Endothelial cell (in vitro differentiated cells): ENCODE data around the gene GALNT14. TPM values are rescaled to one million over a fixed set of nuclear protein-coding genes. Genes with fewer than 3 reads are reported as not detected.

Experiments used
- DNase-seq: peaks from one replicate; pipeline ENCODE4 v3.0.0; 2021; ENCODE audit warnings: low spot score
- H3K27ac Mint-ChIP-seq: one replicate; pipeline ENCODE4 v1.8.0; 2021; ENCODE audit warnings: mixed read lengths, inconsistent platforms; ENCODE audit not compliant: unreplicated experiment
- H3K27me3 Mint-ChIP-seq: one replicate; pipeline ENCODE4 v1.8.0; 2021; ENCODE audit warnings: mild to moderate bottlenecking, moderate library complexity, mixed read lengths, inconsistent platforms; ENCODE audit not compliant: unreplicated experiment
- H3K36me3 Mint-ChIP-seq: one replicate; pipeline ENCODE4 v1.8.0; 2021; ENCODE audit warnings: mild to moderate bottlenecking, low read depth, mixed read lengths, inconsistent platforms; ENCODE audit not compliant: unreplicated experiment
- H3K4me1 Mint-ChIP-seq: one replicate; pipeline ENCODE4 v1.8.0; 2021; ENCODE audit warnings: mild to moderate bottlenecking, mixed read lengths, inconsistent platforms; ENCODE audit not compliant: unreplicated experiment
- H3K4me3 Mint-ChIP-seq: one replicate; pipeline ENCODE4 v1.8.0; 2021; ENCODE audit warnings: mild to moderate bottlenecking, mixed read lengths, inconsistent platforms; ENCODE audit not compliant: unreplicated experiment
- H3K9me3 Mint-ChIP-seq: one replicate; pipeline ENCODE4 v1.8.0; 2021; ENCODE audit warnings: mixed read lengths, inconsistent platforms; ENCODE audit not compliant: unreplicated experiment
- total RNA-seq: library from RNA; stranded (reverse); fragmentation: NEBNext Ultra II Directional; extraction: Animal tissue kit (Norgen Biotek cat#: 25700); gene quantifications from one replicate; pipeline ENCODE4 v1.2.1, GENCODE V29; 2021; ENCODE audit not compliant: unreplicated experiment
- TF ChIP-seq, protein P1 (sequence below): fragments of 200-600 bp; sonication (generic); IDR thresholded peaks from one replicate; pipeline ENCODE4 v1.5.0; 2021; ENCODE audit warnings: antibody characterized with exemption; ENCODE audit not compliant: unreplicated experiment

The GALNT14 gene
- total RNA-seq, 1 donor from 2014 or later, result 16.8 TPM

DNA sequence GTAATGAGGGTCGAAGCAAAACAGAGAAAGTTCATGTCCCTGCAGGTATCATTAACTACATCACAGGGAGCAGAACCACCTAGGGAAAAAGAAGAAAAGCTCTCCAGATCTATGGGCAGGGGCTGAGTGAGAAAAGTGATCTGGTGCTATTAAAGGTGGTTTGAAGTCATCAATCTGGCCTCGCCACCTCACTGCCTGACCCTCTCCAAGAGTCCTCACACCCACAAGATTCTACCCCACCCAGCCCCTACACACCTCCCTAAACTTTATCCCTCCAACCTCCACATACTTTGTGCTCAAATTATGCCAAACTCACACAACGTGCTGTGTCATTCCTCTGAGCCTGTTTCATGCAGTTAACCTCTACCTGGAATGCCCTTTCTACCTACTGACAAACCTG is 2.2 kb downstream of the GALNT14 start:
- Mint-ChIP-seq H3K27ac (no peak overlapping the region), H3K36me3 (peaks cover 4% of the 10 kb centered on the region), H3K27me3 (peaks cover 8% of the 10 kb centered on the region), H3K4me1 (peaks cover 16% of the 10 kb centered on the region), H3K9me3 (no peaks in the 10 kb centered on the region), H3K4me3 (no peak overlapping the region)
- TF ChIP-seq, protein P1, sequence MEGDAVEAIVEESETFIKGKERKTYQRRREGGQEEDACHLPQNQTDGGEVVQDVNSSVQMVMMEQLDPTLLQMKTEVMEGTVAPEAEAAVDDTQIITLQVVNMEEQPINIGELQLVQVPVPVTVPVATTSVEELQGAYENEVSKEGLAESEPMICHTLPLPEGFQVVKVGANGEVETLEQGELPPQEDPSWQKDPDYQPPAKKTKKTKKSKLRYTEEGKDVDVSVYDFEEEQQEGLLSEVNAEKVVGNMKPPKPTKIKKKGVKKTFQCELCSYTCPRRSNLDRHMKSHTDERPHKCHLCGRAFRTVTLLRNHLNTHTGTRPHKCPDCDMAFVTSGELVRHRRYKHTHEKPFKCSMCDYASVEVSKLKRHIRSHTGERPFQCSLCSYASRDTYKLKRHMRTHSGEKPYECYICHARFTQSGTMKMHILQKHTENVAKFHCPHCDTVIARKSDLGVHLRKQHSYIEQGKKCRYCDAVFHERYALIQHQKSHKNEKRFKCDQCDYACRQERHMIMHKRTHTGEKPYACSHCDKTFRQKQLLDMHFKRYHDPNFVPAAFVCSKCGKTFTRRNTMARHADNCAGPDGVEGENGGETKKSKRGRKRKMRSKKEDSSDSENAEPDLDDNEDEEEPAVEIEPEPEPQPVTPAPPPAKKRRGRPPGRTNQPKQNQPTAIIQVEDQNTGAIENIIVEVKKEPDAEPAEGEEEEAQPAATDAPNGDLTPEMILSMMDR, result no peak
- DNase-seq, result no peak

DNA sequence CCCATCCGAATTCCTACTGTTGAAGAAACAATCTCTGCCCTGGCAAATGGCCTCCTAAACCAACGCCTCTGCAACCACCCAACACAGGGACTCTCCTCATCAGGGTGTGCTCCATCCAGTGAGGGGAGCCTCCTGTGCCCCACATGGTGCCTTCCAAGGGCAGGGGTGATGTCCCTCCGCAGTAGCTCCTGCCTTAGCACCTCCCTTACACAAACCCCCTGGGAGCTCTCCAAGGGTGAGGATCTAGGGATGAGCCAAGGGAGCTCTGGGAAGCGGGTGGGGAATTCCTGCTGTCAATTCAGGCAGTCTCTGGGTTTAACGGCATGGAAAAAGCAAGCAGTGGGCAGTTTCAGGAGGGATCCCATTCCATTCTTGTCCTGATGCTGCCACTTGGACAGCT is 3.8 kb downstream of the GALNT14 start:
- no peaks in the 10 kb centered on the region for H3K9me3 Mint-ChIP-seq
- H3K27ac Mint-ChIP-seq, result no peak overlapping the region
- peaks cover 4% of the 10 kb centered on the region for H3K36me3 Mint-ChIP-seq
- H3K27me3 Mint-ChIP-seq, result peaks cover 8% of the 10 kb centered on the region
- no peak overlapping the region for H3K4me3 Mint-ChIP-seq
- H3K4me1 Mint-ChIP-seq, result peaks cover 28% of the 10 kb centered on the region
- TF ChIP-seq, protein P1, result no peak
- no peak for DNase-seq

DNA sequence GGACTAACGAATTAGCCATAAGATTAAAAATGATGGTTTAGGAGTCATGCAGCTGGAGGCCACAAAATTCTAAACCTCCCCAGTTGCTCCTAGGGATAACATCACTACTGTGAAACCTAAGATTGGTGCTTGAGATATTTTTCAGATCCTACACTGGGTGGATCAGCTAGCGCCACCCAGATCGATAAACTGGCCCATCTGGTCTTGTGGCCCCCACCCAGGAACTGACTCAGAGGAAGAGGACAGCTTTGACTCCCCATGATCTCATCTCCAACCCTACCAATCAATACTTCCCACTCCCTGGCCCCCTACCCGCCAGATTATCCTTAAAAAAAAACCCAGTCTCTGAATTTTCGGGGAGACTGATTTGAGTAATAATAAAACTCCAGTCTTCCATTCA is 5.5 kb downstream of the GALNT14 start:
- Mint-ChIP-seq H3K4me1 (peaks cover 28% of the 10 kb centered on the region), H3K27ac (no peak overlapping the region), H3K4me3 (no peak overlapping the region), H3K9me3 (no peaks in the 10 kb centered on the region), H3K27me3 (peaks cover 8% of the 10 kb centered on the region), H3K36me3 (peaks cover 4% of the 10 kb centered on the region)
- no peak for DNase-seq
- TF ChIP-seq, protein P1, result no peak

GRCh38 chr2:31131871-31132270 is 6.4 kb downstream of the GALNT14 start:
- Mint-ChIP-seq H3K36me3 (peaks cover 2% of the 10 kb centered on the region), H3K9me3 (no peaks in the 10 kb centered on the region), H3K27ac (no peak overlapping the region), H3K27me3 (peaks cover 5% of the 10 kb centered on the region), H3K4me3 (no peak overlapping the region), H3K4me1 (peaks cover 26% of the 10 kb centered on the region)
- DNase-seq, result no peak
- TF ChIP-seq, protein P1, result no peak

GRCh38 chr2:31129375-31130171 is 8.7 kb downstream of the GALNT14 start:
- no peaks in the 10 kb centered on the region for H3K27me3 Mint-ChIP-seq

More at GRCh38 chr2:31129375-31130171, 8.7 kb downstream of the GALNT14 start:
- no peak for DNase-seq
- Mint-ChIP-seq H3K9me3 (no peaks in the 10 kb centered on the region), H3K27ac (no peak overlapping the region), H3K4me1 (peaks cover 18% of the 10 kb centered on the region), H3K36me3 (no peaks in the 10 kb centered on the region), H3K4me3 (no peak overlapping the region)
- TF ChIP-seq, protein P1, result no peak
